Transverse colon (tissue), 4 donors: Measurements from ENCODE around the gene DAAM1. TPM values are rescaled to one million over a fixed set of nuclear protein-coding genes. Genes with fewer than 3 reads are reported as not detected.

Experiments used
- DNase-seq: peaks from one replicate; pipeline ENCODE4 v3.0.0-alpha.2; 2019
- H3K27ac ChIP-seq, 4 donors: fragments of 200-600 bp; sonication (generic); 2 replicates each; pipeline ENCODE4 v1.5.1; 2016 to 2018; ENCODE audit warnings: inconsistent platforms in 4 of 4
- H3K27me3 ChIP-seq: fragments of 200-600 bp; sonication (generic); 2 replicates; pipeline ENCODE4 v1.5.1; 2017; ENCODE audit warnings: inconsistent platforms
- H3K36me3 ChIP-seq, 4 donors: fragments of 200-600 bp; sonication (generic); 2 replicates each; pipeline ENCODE4 v1.5.1; 2017 to 2019; ENCODE audit warnings: inconsistent platforms in 4 of 4
- H3K4me1 ChIP-seq, 4 donors: fragments of 200-600 bp; sonication (generic); 2 replicates each; pipeline ENCODE4 v1.5.1; 2017 to 2020; ENCODE audit warnings: inconsistent platforms in 4 of 4
- H3K4me3 ChIP-seq, 4 donors: fragments of 200-600 bp; sonication (generic); 1 replicate in 1 of 4; 2 replicates in 3 of 4; pipeline versions ENCODE4 v1.5.1 to v1.6.1; 2017 to 2019; ENCODE audit warnings: inconsistent platforms in 4 of 4
- H3K9me3 ChIP-seq, 2 donors: fragments of 200-600 bp; sonication (generic); 2 replicates each; pipeline ENCODE4 v1.5.1; 2017 to 2019; ENCODE audit warnings: inconsistent platforms in 2 of 2
- EP300 ChIP-seq: sonication (generic); formaldehyde crosslinking; IDR thresholded peaks from one replicate; pipeline ENCODE4 v1.6.1; 2017; ENCODE audit warnings: antibody characterized with exemption, low read depth
- POLR2A ChIP-seq: fragments of 450-650 bp; IDR thresholded peaks from one replicate; pipeline ENCODE4 v1.6.1; 2016; ENCODE audit warnings: antibody characterized with exemption, mild to moderate bottlenecking, moderate library complexity
- POLR2AphosphoS5 ChIP-seq, 3 donors: sonication (generic); formaldehyde crosslinking; IDR thresholded peaks; one replicate each; pipeline ENCODE4 v1.6.1; 2016; ENCODE audit warnings: antibody characterized with exemption in 3 of 3
- WGBS, 2 donors: methylation state at CpG; one replicate each; pipeline ENCODE4 v1.1.5; 2018; ENCODE audit warnings: low coverage in 1 of 2; 5-methylcytosine and 5-hydroxymethylcytosine counted together
- in situ Hi-C, 4 donors: fragments of 200-750 bp; cut with MboI; loops; one replicate each; pipeline versions ENCODE4 v1.15.0 to v1.15.1; 2017; ENCODE audit warnings: low sequenced_read_pairs in 3 of 4, low pct_ligation_motif_present in 1 of 4, low pct_unique_long_range_greater_than_20kb in 1 of 4
- intact Hi-C: fragments of 100-400 bp; cut with DNase I; formaldehyde crosslinking; loops from one replicate; pipeline ENCODE4 v1.15.1; 2023; ENCODE audit warnings: low total_unique reads
- total RNA-seq, 4 donors: library from RNA; depleted of rRNA; stranded (reverse); fragments of >200 nt; gene quantifications; one replicate each; pipeline ENCODE4 v1.1.0, GENCODE V29; 2016
- TF ChIP-seq, protein P1 (sequence below), 5 experiments: fragments of 200-600 bp in 3 of 5; fragments of 450-650 bp in 2 of 5; sonication (generic) in 3 of 5; IDR thresholded peaks; 1 replicate in 2 of 5; 2 replicates in 3 of 5; pipeline ENCODE4 v1.5.1; 2016 to 2017; ENCODE audit warnings: antibody characterized with exemption in 5 of 5, inconsistent platforms in 3 of 5, mild to moderate bottlenecking in 2 of 5, moderate library complexity in 1 of 5

Gene DAAM1
- total RNA-seq, 4 donors from 2014 or later, result 23.9 to 44.5 (median 42.8) TPM

GRCh38 chr14:59213368-59214315, 25.2 kb downstream of the DAAM1 start:
- intact Hi-C loops (no loop called here), in situ Hi-C loops (no loop called here)
- Histone ChIP-seq H3K27me3 (no peaks in the 10 kb centered on the region), H3K9me3 (no peaks in the 10 kb centered on the region), H3K4me1 (peaks cover 10 to 74% (median 24%) of the 10 kb centered on the region in 4 donors), H3K36me3 (no peaks in the 10 kb centered on the region), H3K27ac (peak overlapping the region in 3 of 4 donors; percentile 49 to 61 (median 60)), H3K4me3 (no peak overlapping the region)
- TF ChIP-seq EP300 (no peak), POLR2AphosphoS5 (IDR thresholded peaks at IDR 0.05) (no peak), POLR2A (no peak)
- TF ChIP-seq, protein P1, sequence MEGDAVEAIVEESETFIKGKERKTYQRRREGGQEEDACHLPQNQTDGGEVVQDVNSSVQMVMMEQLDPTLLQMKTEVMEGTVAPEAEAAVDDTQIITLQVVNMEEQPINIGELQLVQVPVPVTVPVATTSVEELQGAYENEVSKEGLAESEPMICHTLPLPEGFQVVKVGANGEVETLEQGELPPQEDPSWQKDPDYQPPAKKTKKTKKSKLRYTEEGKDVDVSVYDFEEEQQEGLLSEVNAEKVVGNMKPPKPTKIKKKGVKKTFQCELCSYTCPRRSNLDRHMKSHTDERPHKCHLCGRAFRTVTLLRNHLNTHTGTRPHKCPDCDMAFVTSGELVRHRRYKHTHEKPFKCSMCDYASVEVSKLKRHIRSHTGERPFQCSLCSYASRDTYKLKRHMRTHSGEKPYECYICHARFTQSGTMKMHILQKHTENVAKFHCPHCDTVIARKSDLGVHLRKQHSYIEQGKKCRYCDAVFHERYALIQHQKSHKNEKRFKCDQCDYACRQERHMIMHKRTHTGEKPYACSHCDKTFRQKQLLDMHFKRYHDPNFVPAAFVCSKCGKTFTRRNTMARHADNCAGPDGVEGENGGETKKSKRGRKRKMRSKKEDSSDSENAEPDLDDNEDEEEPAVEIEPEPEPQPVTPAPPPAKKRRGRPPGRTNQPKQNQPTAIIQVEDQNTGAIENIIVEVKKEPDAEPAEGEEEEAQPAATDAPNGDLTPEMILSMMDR (IDR thresholded peaks at IDR 0.05), result no peak
- no peak for DNase-seq
- 56 to 75% methylated on average over 6 to 7 of the region's 7 CpGs for WGBS, 2 donors

DNA sequence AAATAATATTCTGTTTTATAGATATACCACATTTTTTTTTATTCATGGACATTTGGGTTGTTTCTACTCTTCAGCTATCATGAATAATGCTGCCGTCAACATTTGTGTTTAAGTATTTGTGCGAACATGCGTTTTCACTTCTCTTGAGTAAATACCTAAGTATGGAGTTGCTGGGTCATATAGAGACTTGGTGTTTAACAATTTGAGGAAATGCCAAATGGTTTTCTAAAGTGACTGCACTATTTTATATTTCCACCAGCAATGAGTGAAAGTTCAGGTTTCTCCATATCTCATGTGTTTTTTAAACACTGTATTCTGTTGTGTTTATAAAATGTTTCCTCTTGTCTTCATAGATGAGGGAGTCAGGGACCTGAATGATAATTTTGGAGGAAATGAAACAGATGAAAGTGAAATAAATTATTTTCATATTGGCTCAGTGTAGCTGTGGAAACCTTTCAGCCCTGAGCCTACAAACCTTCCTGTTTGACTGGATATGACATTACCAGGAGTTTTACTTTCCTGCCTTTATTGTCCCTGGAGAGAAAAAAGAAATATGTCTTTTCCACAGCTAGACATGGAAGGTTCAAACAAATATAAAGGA, 26.3 kb downstream of the DAAM1 start:
- H3K4me3 ChIP-seq, result no peak overlapping the region
- no peaks in the 10 kb centered on the region for H3K27me3 ChIP-seq
- in situ Hi-C loops (no loop called here), intact Hi-C loops (loop anchor here (5.0 kb wide), 1 partner anchor 37 kb away; no protein-coding TSS in a partner anchor)
- no peak for TF ChIP-seq POLR2A
- TF ChIP-seq POLR2AphosphoS5 (IDR thresholded peaks at IDR 0.05), result no peak
- TF ChIP-seq, protein P1 (IDR thresholded peaks at IDR 0.05), result no peak
- no peak for TF ChIP-seq EP300
- H3K36me3 ChIP-seq, result no peaks in the 10 kb centered on the region
- no peak for DNase-seq
- H3K9me3 ChIP-seq, result no peaks in the 10 kb centered on the region
- peaks cover 13 to 84% (median 24%) of the 10 kb centered on the region in 4 donors for H3K4me1 ChIP-seq
- peak overlapping the region in 3 of 4 donors; percentile 49 to 61 (median 60) for H3K27ac ChIP-seq
- WGBS, 2 donors, result 63 to 78% methylated on average over 3 of the region's 3 CpGs

DNA sequence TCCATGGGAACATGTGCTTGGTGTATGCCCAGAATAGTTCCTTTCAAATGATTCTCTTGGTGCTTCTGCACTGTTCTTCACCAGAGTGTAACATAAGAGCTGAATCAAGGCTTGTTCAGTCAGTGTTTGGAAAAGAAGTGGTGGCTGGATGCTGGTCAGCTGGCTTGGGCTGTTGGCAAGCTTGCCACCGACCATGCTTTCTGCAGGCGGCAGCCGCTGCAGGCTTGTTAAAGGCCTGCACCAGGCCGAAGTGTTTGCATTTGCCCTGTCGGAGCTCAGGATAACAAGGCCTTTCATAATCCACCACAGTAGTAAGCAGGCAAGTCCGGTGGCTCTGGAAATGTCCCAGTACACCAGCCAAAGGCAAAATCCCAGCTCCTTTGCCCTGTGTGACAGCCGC, 26.9 kb downstream of the DAAM1 start:
- WGBS, 2 donors, result 13 to 25% methylated on average over 1 to 7 of the region's 7 CpGs
- Histone ChIP-seq H3K27ac (peak overlapping the region in 3 of 4 donors; percentile 49 to 61 (median 60)), H3K36me3 (no peaks in the 10 kb centered on the region), H3K9me3 (no peaks in the 10 kb centered on the region), H3K4me1 (peaks cover 18 to 87% (median 24%) of the 10 kb centered on the region in 4 donors), H3K27me3 (no peaks in the 10 kb centered on the region), H3K4me3 (no peak overlapping the region)
- TF ChIP-seq POLR2A, result no peak
- TF ChIP-seq POLR2AphosphoS5 (IDR thresholded peaks at IDR 0.05), result peak in 2 of 3 donors; percentile 40 to 51
- in situ Hi-C loops (no loop called here), intact Hi-C loops (loop anchor here (5.0 kb wide), 1 partner anchor 37 kb away; no protein-coding TSS in a partner anchor)
- peak; percentile 51 for DNase-seq

- in situ Hi-C loops, result no loop called here
- WGBS, 2 donors, result 71 to 88% methylated on average over 4 of the region's 4 CpGs
- Histone ChIP-seq H3K4me1 (peaks cover 17 to 84% (median 24%) of the 10 kb centered on the region in 4 donors), H3K36me3 (no peaks in the 10 kb centered on the region), H3K9me3 (no peaks in the 10 kb centered on the region), H3K27me3 (no peaks in the 10 kb centered on the region), H3K4me3 (no peak overlapping the region), H3K27ac (peak overlapping the region in 3 of 4 donors; percentile 49 to 61 (median 60))
- intact Hi-C loops, result loop anchor here (5.0 kb wide), 1 partner anchor 37 kb away; no protein-coding TSS in a partner anchor
- TF ChIP-seq EP300 (no peak), POLR2A (no peak)
- TF ChIP-seq, protein P1 (IDR thresholded peaks at IDR 0.05), result no peak
- DNase-seq, result no peak
Observed at GRCh38 chr14:59215757-59216156, 27.3 kb downstream of the DAAM1 start.
